ENCODE results near the gene GNAI3.

Gene GNAI3

DNA sequence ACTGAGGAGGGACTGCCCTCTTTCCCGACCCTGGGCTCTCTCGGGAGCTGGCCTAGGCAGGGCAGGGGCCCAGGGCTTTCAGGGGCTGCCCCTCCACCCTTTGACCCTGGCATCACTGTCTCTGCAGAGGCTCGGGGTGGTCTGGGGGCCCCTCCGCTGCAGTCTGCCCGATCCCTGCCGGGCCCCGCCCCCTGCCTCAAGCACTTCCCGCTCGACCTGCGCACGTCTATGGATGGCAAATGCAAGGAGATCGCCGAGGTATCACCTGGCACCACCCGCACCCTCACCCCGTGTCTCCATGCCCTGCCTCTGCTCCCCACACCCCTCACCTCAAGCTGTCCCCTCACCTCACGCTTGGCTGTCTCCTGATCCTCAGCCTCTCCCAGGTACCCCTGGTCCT, 76.8 kb downstream of the GNAI3 start:
- DNase-seq: no peak

DNA sequence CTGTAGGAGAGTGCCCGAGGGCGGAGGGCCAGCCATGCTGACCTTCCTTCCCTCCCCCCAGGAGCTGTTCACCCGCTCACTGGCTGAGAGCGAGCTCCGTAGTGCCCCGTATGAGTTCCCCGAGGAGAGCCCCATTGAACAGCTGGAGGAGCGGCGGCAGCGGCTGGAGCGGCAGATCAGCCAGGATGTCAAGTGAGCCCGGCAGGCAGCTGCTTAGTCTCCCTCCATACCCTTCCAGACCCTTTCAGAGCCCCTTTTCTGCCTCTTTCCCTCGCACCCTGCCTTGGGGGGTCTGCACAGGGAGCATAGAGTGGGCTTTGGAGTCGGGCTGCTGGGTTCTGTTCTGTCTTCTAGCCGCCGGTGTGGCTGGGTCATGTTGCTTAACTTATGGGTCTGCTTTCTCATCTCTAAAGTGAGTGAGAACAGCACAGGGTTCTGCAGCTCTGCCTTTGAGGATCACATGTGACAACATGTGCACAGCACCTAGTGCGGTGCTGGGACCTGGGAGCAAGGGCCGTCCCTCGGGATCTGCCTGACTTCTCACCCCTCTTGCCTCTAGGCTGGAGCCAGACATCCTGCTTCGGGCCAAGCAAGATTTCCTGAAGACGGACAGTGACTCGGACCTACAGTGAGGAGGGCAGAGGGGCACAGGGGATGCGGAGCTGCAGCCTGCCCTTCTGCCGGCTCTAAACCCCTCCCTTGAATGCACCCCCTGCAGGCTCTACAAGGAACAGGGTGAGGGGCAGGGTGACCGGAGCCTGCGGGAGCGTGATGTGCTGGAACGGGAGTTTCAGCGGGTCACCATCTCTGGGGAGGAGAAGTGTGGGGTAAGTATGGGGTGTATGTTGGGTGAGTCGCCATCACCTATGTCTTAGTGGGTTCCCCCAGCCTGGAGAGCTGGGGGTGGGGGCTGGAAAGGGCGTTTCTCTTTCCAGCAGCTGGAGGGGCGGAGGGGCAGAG, 77.5 kb downstream of the GNAI3 start:
- no peak for DNase-seq

GRCh38 chr1:109626682-109627408, 78.4 kb downstream of the GNAI3 start:
- DNase-seq: no peak

DNA sequence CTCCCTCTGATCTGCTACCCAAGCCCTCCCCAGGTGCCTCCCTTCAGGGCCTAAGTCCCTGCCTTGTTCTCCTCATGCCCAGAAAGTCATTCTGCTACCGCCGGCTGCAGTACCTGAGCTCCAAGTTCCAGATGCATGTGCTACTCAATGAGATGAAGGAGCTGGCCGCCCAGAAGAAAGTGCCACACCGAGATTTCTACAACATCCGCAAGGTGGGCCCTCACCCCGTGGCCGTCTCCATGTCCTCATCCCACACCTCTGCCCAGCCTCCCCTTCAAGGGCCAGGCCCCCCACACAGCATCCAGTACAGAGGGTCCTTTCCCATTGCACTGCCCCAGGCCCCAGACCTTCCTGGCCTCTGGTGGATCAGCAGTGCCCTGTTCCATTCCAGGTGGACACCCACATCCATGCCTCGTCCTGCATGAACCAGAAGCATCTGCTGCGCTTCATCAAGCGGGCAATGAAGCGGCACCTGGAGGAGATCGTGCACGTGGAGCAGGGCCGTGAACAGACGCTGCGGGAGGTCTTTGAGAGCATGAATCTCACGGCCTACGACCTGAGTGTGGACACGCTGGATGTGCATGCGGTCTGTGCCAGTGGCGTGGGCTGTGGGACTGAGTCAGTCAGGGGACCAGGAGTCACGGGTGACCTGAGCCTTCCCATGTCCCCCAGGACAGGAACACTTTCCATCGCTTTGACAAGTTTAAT, 79.4 kb downstream of the GNAI3 start:
- DNase-seq: no peak

- no peak for DNase-seq
Observed at GRCh38 chr1:109628540-109629321, 80.3 kb downstream of the GNAI3 start.

GRCh38 chr1:109629372-109630030, 81.1 kb downstream of the GNAI3 start:
- no peak for DNase-seq

GRCh38 chr1:109630081-109630897, 81.9 kb downstream of the GNAI3 start:
- peak in 1 of 3 donors; percentile 49 for DNase-seq

DNA sequence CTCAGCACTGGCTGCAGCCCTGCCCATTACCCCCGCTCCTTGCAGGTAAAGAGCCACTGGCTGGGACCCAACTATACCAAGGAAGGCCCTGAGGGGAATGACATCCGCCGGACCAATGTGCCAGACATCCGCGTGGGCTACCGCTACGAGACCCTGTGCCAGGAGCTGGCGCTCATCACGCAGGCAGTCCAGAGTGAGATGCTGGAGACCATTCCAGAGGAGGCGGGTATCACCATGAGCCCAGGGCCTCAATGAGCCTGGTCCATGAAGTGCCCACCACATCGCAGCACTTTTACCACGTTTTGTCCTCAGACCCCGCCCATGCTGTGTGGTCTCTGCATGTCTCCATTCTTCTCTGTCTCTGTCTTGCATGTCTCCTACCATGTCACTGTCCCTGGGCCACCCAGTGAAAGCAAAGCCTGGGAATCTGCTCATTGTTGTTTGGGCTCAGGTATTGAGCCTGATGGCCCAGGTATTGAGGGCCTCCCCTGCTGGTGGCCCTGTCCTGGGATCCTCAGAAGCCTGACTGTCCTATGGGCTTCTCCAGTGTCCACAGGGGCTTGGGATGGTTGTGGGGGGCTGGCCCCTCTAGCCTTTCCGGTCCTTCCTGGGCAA, 82.6 kb downstream of the GNAI3 start:
- no peak for DNase-seq

DNA sequence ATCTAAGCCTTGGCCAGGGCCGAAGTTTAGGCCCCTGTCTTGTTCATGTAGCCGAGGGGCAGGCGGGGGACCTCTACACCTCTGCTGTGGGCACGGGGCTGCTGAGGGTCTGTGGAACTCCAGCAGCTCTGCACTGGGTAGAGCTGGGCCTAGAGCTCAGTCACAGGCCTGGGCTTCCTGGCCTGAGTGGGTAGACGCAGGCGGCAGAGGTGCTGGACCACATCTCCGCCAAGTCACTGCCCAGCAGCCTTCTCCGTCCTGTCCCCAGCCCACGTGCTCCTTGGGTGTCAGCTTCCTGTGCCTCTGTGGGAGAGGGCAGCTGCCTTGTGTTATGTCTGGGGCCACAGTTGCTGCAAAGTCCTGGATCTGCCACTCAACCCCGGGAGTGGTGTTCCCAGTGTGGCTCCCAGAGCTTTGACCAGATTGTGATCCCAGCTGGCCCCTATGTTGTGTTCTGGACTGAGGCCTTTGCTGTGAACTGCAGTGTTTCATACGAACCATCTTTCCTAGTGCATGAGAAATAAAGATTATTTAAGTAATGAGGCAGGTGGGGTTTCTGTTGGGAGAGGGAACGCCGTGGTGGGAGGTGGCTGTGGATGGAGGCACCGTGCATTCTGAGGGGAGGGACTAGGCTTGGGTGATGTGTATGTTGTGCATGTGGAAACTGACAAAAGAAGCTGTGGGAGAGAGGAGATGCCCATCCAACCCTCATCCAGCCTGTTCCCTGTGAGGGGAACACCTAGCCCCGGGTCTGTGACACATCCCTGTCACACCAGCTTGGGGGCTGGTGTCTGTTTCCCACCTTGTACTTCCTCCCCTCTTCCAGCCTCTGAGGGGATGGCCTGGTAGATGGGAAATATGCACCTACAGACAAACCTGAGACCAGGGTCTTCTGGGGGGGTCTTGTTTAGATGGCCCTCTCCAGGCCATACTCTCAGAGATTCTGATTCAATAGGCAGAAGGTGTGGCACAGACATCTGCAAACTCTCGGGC, 83.4 kb downstream of the GNAI3 start:
- no peak for DNase-seq

GRCh38 chr1:109632671-109633346, 84.4 kb downstream of the GNAI3 start:
- no peak for DNase-seq

GRCh38 chr1:109634292-109634691, 85.9 kb downstream of the GNAI3 start:
- peak; percentile 49 to 63 (median 56) for DNase-seq

DNA sequence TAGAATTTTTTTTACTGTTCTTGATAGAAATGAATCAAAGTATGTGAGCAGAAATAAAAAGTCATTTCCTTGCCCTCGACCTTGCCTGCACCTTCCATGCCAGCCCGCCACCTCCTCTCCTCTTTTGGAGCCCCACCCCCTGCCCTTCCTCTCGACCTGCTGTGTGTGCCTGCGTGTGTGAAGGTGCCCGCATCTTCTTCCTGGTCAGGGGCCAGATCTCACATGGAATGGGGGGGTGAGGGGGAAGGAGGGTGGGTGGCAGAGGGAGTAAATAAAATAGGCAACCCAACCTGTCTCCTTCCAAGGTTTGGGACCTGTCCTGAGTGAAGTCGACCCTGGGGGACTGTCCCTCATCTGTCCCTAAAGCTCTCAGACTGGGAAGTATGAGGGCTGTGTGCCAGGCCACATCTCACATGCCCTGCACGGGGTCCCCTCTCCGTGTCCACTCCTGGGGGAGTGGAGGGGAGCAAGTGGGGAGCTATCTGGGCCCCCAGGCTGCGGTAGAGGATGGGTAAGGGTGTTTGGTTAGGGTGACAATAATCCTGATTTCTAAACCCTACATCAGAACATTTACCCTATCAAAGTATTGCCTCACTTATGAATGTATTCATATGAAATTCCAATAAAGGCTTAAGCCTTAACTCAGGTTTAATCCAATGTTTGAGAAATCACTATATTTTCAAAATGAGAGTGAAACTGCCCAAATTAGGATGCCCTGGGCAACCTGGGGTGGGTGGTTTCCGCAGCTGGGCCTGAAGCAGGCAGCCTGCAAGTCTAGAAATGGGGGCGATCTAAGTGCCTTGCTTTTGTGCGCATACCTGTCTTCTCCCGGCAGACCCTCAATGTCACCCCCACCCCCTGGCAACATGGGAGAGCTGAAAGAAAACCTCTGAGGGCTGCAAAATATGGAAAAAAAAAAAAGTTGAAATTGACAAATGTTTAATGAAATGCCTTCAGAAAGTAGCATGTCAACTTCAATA, 86.6 kb downstream of the GNAI3 start:
- DNase-seq: no peak

DNA sequence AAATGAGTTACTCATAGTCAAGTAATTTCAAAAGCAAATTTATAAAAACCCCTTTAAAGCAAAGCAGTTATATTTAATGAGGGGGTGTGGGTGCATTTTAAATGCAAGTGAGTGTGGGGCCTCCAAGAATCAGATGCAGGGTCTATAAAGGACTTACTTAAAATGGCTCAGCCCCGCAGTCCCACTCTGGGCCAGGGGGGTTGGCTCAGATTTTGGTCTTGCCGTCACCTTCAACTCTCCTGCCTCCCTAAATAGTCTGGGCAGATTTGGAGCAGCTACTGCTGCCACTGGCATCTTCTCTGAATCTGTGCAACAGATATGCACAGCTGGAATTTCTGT, 87.4 kb downstream of the GNAI3 start:
- no peak for DNase-seq

DNA sequence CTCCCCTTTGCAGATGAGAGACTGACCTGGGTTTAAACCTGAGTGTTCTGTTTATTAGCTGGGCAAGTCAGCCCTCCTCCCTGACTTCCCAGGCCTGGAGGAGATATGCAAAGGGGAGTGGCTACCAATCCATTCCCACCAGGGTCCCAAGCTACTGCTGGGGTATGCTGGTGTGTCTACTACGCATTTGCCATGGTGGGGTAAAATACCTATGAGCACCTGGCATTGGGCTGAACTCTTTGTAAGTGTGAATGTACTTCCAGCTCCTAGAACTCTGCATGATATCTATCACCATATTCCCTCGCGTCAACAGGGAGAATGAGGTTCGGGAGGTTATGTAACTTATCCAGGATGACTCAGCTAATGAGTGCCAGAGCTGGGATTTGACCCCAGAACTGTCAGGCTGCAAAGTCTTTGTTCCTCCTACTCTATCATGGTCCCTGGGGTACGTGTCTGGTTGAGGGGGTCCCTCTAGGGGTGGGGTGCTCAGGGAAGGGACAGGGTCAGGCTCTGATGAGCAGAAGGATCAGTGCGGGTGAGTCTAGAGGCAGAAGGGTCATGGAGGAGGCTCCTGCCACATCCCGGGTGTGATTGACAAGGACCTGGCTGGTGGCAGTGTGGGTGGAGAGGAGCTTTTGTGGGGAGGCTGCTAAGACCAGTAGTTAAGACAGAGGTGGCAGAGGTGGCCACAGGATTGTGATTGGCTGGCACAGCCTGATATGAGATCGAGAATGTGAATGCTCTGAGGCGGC, 88.0 kb downstream of the GNAI3 start:
- peak; percentile 45 to 69 (median 52) for DNase-seq

- no peak for DNase-seq
Observed at GRCh38 chr1:109637446-109637845, 89.0 kb downstream of the GNAI3 start.

DNA sequence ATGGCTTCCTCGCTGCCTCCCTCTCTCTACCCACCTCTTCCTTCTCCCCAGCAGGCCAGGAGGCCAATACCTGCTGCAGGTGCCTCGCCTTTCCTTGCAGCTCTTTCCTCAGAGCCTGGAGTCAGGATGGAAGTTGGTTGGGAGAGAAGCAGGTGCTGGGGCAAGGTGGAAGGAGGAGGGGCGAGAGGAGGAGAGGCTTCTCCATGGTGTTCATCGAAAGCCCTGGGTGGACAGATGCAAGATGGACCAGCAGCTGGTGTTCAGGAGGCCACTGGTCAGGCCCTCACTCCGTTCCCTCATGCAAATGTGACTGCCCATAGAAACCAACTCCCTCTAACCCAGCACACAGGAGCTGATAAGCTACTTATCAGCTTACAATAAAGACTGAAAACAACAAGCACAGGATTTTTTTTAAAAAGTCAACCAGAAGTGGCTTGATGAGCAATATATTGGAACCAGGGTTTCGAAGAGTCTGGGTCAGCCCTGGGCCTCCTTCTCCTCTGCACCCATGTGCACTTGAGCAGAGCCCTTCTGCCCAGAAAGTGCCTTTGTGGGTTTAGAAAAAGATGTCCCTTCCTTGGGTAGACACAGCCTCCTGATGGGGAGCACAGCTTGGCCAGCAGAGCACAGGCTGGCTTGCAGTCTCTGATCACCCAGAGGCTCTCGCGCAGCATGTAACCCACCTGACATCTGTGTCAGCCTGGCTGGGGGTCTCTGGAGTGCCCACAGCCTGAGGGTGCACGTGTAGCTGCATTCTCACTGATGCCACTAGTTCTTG, 90.8 kb downstream of the GNAI3 start:
- DNase-seq: no peak

All from suppressor macrophage treated with lipopolysaccharide for 1 hour (primary cell).